Lower leg skin (tissue), 3 donors: ENCODE measurements around the gene HAUS5.

Experiments
- CTCF ChIP-seq, 3 donors: fragments of 450-650 bp; IDR thresholded peaks; one replicate each; pipeline ENCODE4 v1.5.1; 2016; ENCODE audit warnings: antibody characterized with exemption in 3 of 3, mild to moderate bottlenecking in 3 of 3, moderate library complexity in 2 of 3
- POLR2A ChIP-seq, 2 donors: fragments of 450-650 bp; IDR thresholded peaks; one replicate each; pipeline ENCODE4 v1.6.1; 2016 to 2017; ENCODE audit warnings: antibody characterized with exemption in 2 of 2, mild to moderate bottlenecking in 1 of 2, moderate library complexity in 1 of 2

- TF ChIP-seq CTCF (IDR thresholded peaks at IDR 0.05) (no peak), POLR2A (IDR thresholded peaks at IDR 0.05) (no peak)
Observed at GRCh38 chr19:35615036-35615435, 2.5 kb downstream of the HAUS5 start.
